HG02981 (cell line): ENCODE data around the gene CFAP99.

Experiments used
- ATAC-seq: cut with Tn5 transposase; IDR thresholded peaks from one replicate; pipeline ENCODE4 v1.9.1; 2021; ENCODE audit warnings: mild to moderate bottlenecking, moderate library complexity; ENCODE audit not compliant: unreplicated experiment

CFAP99 gene

GRCh38 chr4:2445130-2445529, 26.4 kb downstream of the CFAP99 start:
- ATAC-seq, result no peak

- ATAC-seq, result no peak
Observed at GRCh38 chr4:2445571-2445970, 26.8 kb downstream of the CFAP99 start.

- no peak for ATAC-seq
Observed at GRCh38 chr4:2446656-2447564, 28.2 kb downstream of the CFAP99 start.

GRCh38 chr4:2448589-2448988, 29.8 kb downstream of the CFAP99 start:
- no peak for ATAC-seq

- no peak for ATAC-seq
Observed at GRCh38 chr4:2449051-2449450, 30.3 kb downstream of the CFAP99 start.

- ATAC-seq, result no peak
Observed at GRCh38 chr4:2449511-2450392, 31.0 kb downstream of the CFAP99 start.

GRCh38 chr4:2450394-2451035, 31.8 kb downstream of the CFAP99 start:
- no peak for ATAC-seq

GRCh38 chr4:2451036-2451520, 32.3 kb downstream of the CFAP99 start:
- ATAC-seq, result no peak

- no peak for ATAC-seq
Observed at GRCh38 chr4:2451821-2452785, 33.3 kb downstream of the CFAP99 start.

- no peak for ATAC-seq
Observed at GRCh38 chr4:2457481-2458295, 38.9 kb downstream of the CFAP99 start.

- ATAC-seq, result no peak
Observed at GRCh38 chr4:2458546-2459491, 40.1 kb downstream of the CFAP99 start.

- no peak for ATAC-seq
Observed at GRCh38 chr4:2459589-2460349, 41.0 kb downstream of the CFAP99 start.

- no peak for ATAC-seq
Observed at GRCh38 chr4:2461246-2461960, 42.6 kb downstream of the CFAP99 start.

GRCh38 chr4:2462218-2462991, 43.6 kb downstream of the CFAP99 start:
- ATAC-seq, result peak; percentile 70

GRCh38 chr4:2462992-2463762, 44.4 kb downstream of the CFAP99 start:
- no peak for ATAC-seq
